Gastroesophageal sphincter (tissue), 3 donors: Measurements from ENCODE around the gene YKT6.

Experiments used
- CTCF ChIP-seq, 4 experiments: fragments of 200-600 bp in 2 of 4; fragments of 450-650 bp in 2 of 4; sonication (generic) in 1 of 4; IDR thresholded peaks; one replicate each; pipeline ENCODE4 v1.5.1; 2017 to 2019; ENCODE audit warnings: antibody characterized with exemption in 4 of 4, mild to moderate bottlenecking in 2 of 4, moderate library complexity in 2 of 4
- EP300 ChIP-seq: sonication (generic); formaldehyde crosslinking; IDR thresholded peaks from one replicate; pipeline ENCODE4 v1.6.1; 2017; ENCODE audit warnings: antibody characterized with exemption, mild to moderate bottlenecking
- POLR2A ChIP-seq, 2 donors: fragments of 450-650 bp; IDR thresholded peaks; one replicate each; pipeline ENCODE4 v1.6.1; 2017; ENCODE audit warnings: antibody characterized with exemption in 2 of 2, mild to moderate bottlenecking in 2 of 2, moderate library complexity in 1 of 2

DNA sequence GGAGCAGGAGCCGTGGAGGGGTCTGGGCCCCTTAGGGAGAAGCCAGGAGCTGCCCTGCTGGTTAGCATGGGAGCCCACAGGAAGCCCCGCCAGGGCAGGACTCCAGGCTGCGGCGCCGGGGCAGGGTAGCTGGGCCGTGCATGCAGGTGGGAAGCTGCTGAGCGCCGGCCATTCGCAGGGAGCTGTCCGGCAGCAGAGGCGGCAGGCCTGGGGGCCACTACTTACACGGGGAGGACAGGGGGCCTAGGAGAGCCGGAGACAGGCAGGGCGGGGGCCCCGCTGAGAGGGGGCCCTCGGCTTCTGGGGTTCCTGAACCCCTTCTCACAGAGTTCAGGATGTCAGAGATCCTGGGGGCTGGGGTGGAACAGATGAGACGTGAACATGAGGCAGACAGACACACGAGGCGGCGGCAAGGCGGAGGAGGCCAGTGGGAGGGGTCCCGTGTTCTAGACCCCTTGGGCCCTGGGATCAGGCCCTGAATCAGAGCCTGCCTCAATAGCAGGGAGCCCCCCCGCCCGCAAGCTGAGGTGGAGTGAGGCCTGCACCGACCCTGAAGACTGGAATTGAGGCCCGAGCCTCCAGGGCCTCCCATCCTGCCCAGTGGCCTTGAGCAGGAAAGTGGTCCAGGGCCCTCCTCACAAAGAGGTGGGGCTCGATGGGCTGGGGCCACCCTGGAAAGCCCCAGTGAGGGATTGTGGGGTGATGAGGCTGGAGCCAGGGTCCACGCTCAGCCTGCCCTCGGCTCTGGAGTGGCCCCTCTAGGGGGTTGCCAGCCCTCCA is 28.0 kb downstream of the YKT6 start:
- TF ChIP-seq CTCF (IDR thresholded peaks at IDR 0.05) (no peak), POLR2A (IDR thresholded peaks at IDR 0.05) (no peak), EP300 (no peak)
